Measurements from ENCODE around the gene DDX27. TPM values are rescaled to one million over a fixed set of nuclear protein-coding genes. Genes with fewer than 3 reads are reported as not detected.

DDX27 gene
- total RNA-seq, 1 donor from 2014 or later = 18.2 TPM

GRCh38 chr20:49278818-49279676, 59.8 kb downstream of the DDX27 start:
- no peak for DNase-seq

DNA sequence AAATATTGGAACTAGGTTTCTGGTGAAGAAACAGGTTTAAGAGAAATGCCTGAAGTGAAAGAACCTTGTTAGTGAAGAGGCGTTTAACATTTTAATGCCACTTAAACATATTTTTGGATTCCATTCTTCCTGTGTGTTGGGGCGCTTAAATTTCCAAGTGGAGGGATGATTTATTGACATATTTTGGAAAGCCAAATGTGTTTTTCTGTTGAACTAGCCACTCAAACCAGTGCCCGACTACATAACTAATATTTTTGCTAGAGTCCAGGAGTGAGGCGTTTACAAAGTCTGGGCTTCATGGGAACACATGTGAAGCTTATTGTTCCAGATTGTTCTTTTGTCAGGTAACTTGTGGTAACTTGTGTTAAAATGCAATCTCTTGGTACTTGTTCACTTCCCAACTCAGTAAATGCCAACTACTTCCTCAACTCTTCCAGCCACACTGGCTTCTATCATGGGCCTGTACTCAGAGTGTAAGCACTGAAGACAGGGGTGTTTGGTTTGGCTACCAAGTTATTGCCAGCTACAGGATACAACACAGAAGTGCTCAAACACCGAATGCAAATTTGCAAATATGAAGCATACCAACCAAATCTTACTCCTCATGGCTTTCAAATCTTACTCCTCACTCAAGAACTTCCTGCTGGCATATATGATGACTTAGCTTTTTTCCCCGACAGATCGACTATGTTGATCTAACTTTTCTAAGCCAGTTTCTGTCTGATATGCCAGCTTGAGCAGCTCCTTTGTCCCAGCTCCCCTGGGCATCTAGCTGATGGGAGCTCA, 60.7 kb downstream of the DDX27 start:
- DNase-seq = no peak

DNA sequence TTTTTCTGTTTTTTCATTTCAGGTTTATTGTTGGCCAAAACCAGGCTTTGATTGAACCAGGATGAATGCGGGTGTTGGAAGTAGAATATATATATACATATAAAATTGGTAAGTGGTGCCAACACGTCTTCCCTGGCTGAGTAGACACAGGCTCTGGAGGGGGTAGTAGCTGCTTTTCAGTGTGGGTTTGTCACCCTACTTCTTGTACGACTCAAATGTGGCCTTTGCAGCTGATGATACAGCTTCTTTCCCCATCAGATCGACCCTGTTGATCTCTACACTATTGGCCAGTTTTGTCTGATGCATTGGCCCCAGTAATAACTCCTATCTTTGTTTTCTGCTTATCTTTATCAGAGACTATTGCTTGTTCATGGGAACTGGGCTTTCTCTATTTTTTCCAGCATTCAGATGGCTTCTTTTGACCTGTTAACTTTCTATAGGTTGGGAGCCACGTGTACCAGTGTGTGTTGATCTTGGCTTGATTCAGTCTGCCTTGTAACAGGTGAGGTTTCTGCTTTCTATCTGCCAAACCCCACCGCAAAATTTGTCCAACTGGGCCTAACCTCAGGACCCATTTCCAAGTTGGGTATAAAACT, 61.3 kb downstream of the DDX27 start:
- DNase-seq = no peak

DNA sequence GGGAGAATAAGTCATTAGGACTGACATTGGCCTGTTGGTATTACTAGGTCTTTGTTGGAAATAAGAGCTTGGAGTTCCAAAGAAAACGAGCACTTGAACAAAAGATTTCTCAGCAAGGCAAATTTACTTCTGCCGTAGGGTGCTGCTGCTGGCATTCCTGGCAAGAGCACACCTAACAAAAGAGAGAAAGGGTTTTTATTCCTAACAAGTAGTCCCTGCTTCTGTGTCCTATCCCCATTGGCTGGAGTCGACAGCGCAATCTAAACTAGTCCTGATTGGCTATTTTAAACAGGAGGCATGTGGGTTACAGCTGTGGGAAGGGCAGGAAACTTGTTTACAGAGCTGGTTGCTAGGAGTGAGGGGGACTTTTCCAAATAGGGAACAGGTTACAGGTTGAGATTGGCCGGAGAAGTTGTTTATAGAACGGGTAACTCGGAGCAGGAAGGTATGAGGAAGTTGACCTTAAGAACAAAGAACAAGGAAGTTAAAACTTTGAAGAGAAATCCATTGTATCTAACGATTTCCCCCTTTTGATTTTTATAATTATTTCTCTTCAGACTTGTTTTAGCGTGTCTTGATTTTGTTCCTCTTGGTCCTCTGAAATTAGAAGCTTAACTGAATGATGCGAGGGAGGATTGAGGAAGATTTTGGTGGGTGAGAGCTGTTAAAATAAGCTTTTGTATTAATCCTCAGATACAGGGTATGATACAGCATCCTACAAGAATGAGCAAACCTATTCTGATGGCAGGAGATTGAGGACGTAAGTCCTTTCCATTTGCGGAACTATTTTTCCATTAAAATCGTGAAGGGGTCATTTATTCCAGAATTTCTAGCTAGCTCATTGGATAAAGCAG, 62.1 kb downstream of the DDX27 start:
- no peak for DNase-seq

- DNase-seq = no peak
Measured at GRCh38 chr20:49281913-49282467, 62.8 kb downstream of the DDX27 start.

GRCh38 chr20:49282584-49283171, 63.5 kb downstream of the DDX27 start:
- DNase-seq = no peak

- no peak for DNase-seq
Measured at GRCh38 chr20:49283176-49283702, 64.0 kb downstream of the DDX27 start.

DNA sequence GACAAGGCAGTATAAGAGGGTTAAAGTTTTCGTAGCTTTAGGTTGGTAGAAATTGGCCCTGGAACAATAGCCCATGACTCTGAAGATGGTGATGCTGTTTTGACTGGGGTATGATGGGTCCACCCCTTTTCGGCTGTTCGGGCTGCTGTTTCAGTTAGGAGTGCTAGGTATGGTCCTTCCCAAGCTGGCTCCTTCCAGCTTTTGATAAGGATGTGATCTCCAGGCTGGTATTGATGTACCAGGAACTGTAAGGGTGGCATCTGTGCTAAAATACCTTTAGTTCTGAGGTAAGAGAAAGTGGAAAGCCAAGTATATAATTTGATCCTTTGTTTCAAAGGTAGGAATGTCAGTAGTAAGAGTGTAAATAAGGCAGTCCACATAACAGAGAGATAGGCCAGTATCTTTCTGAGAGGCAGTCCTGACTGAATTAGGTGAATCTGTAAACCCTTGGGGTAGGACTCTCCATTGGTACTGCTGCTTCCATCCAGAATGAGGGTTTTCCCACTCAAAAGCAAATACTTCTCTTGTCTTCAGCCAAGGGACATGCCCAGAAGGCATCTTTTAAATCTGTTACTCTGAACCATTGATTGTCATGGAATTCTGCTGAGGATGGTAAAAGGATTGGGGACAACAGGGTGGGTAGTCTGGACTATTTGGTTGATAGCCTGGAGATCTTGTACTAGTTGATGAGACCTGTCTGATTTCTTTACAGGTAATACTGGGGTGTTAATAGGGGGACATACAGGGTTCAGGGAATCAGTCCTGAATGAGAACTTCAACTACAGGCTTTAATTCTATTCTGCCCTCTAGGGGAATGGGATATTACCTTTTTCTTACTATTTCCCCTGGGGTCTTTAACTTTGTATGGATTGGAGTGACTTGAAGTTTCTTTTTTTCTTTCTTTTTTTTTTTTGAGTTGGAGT, 64.7 kb downstream of the DDX27 start:
- no peak for DNase-seq

DNA sequence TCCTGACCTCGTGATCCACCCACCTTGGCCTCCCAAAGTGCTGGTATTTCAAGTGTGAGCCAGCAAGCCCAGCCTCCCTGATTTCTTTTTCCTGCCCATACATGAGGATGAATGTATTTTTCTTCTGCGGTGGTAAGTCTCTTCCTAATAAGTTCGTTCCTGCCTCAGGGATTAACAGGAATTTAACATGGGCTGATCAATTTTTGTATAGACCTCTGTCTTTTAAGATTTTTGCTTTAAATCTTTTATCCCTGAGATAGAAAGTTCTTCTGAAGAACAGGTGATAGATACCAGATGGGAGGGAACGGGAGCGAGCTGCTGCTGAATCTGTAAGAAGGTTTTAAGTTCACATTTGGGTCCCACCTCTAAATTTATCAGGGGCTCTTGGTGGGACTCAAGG, 65.6 kb downstream of the DDX27 start:
- no peak for DNase-seq

GRCh38 chr20:49285233-49285668, 66.0 kb downstream of the DDX27 start:
- DNase-seq = no peak

DNA sequence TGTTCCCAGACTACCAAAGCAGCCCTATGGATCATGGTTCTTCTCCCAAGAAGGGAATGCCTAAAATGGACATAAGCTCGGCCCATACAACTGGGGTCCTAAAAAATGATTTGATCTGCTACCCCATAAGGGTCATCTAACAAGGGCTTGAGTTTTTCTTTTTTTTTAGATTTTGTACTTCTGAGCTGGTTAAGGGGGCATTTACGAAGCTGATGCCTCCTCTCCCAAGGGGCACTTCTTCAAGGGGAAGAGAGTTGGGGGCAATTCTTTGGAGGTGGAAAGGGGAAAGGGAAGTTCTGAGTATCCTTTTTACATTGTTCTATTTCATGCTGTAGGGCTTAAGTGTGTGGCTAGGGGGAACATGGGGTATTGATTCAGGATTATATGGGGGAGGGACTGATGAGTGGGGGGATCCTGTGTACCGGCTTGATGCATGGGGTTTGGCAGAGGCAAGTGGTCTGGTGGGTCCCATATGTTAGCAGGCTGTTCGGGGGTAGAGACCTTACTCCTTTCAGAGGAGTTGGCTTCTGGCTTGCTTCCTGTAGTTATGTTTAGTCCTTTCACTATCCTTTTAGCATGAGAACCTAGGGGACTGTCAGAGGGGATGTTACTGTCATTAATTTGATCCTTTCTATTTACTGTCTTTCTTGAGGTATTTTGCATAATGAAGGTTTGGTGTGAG, 66.7 kb downstream of the DDX27 start:
- no peak for DNase-seq

DNA sequence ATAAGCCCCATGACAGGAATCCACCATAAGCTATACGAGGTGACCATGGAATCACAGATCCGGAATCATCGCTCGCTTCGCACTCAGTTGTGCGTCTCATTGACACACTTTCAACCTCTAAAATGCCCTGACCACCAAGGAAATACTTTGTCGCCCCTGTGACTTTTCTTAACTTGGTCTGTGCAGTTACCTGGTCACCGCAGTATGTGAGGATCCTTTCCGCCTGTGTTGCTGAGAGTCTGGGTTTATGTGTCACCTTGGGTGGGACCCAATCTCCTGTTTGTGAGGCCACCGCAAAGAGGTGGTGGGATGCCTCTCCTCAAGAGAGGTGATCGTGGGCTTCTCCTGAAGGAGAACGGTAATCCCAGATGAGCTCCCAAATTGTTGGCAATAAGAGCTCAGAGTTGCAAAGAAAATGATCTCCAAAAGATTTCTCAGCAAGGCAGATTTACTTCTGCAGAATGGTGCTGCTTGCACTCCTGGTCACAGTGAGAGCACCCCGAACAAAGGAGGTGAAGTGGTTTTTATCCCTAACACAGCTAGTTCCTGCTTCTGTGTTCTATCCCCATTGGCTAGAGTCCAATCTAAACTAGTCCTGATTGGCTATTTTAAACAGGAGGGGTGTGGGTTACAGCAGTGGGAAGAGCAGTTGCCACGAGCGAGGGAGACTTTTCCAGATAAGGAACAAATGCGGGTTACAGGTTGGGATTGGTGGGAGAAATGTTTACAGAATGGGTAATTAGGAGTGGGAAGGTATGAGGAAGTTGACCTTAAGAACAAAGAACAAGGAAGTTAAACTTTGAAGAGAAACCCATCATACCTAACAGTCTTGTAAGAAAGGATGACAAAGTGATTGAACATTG, 67.7 kb downstream of the DDX27 start:
- DNase-seq = no peak

DNA sequence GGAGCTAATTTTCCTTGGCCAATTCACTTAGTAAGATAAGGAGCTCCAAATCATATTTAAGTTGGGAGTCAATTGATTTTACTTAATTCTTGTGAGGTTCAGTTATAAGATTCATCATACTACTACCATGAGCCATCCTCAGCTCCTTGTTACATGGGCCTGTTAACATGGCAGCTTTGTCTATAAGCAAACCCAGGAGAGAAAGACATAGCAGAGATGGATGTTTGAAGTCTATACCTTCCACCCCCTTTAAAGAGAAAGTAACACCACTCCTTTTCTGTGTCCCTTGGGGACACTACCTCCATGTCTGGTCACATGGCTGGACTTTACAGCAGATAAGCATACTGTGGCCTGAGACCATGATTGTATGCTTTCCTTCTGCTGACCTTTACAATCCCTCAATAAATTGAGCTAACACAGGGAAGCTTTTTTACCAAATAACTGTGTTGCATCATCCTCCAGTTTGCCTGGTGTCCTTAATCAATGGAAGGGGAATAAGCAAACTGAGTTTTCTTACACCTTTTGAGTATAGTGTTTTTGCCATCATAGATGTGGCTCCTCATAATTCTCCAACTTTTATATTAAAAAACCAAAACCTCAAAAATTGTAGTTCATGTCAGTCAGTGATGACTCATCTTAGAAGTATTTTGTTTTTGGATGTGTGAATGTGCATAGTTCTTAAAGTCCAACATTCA, 68.5 kb downstream of the DDX27 start:
- DNase-seq = no peak

- no peak for DNase-seq
Measured at GRCh38 chr20:49288250-49288751, 69.1 kb downstream of the DDX27 start.

DNA sequence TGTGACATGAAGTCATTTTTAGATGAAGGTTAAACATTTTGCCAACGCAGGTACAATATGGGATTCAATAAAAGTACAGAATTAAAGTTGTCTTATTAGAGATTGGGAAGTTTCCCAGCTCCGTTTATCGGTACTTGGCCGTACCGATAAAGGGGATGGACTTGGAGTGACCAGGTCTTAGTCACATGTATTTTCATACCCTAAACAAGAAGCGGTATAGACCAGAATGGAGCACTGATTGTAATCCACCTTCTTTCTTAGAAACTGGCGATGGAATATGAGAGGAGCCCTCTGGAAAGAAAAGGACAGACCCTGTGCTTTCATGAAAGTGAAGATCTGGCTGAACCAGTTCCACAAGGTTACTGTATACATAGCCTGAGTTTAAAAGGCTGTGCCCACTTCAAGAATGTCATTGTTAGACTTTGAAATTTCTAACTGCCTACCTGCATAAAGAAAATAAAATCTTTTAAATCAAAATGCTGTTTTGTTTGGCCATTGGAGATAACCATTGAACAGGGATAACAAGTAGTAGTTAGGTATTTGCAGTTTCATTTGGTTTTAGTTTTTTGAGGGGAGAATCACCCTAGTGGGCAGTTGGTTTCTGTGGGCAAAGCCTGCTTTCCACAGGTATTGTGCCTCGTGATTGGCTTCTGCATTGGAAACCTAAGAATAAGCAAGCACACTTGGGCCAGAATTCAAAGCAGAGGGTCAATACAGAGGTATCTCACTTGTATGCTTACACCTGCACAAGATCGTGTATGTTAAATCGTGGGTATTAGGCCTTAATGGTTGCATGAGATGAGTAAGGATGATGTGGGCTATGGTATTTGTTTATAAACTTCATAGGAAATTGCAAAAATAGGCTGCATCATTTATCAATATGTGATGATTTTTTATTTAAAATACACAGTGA, 69.8 kb downstream of the DDX27 start:
- DNase-seq = no peak

- no peak for DNase-seq
Measured at GRCh38 chr20:49290608-49291191, 71.5 kb downstream of the DDX27 start.

All from occipital lobe (tissue), 2 donors.